ENCODE results near the gene TMEM120B. TPM values are rescaled to one million over a fixed set of nuclear protein-coding genes. Genes with fewer than 3 reads are reported as not detected.

Gene TMEM120B
- polyA plus RNA-seq, 1 donor from 2014 or later: 9.8 TPM

GRCh38 chr12:121822393-121823100, 110.0 kb downstream of the TMEM120B start:
- Histone ChIP-seq H2AFZ (ENCODE audit: low read depth, low read length) (no peak overlapping the region), H3K36me3 (ENCODE audit: insufficient read depth, low read length) (no peaks in the 10 kb centered on the region)

DNA sequence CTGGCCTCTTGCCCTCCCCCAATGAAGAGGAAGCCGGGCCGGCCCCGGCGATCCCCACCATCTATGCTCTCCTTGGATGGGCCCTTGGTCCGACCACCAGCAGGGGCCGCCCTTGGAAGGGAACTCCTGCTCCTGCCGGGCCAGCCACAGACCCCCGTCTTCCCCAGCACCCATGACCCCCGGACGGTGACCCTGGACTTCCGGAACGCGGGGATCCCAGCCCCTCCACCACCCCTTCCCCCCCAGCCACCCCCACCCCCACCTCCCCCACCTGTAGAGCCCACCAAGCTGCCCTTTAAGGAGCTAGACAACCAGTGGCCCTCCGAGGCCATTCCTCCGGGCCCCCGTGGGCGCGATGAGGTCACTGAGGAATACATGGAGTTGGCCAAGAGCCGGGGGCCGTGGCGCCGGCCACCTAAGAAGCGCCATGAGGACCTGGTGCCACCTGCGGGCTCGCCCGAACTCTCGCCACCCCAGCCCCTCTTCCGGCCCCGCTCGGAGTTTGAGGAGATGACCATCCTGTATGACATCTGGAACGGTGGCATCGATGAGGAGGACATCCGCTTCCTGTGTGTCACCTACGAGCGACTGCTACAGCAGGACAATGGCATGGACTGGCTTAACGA, 110.7 kb downstream of the TMEM120B start:
- no peak for TF ChIP-seq RAD21 (conservative IDR thresholded peaks at IDR 0.05)
- TF ChIP-seq SMC3 (conservative IDR thresholded peaks at IDR 0.05; ENCODE audit: poor library complexity): no peak
- Histone ChIP-seq H3K9ac (ENCODE audit: low read length) (no peak overlapping the region), H3K36me3 (ENCODE audit: insufficient read depth, low read length) (no peaks in the 10 kb centered on the region)

More at GRCh38 chr12:121822393-121823100, 110.0 kb downstream of the TMEM120B start:
- Histone ChIP-seq H3K27me3 (ENCODE audit: insufficient read depth, low read depth, low read length) (no peaks in the 10 kb centered on the region), H4K20me1 (ENCODE audit: insufficient read depth) (no peaks in the 10 kb centered on the region), H3K4me2 (ENCODE audit: low read length) (no peak overlapping the region), H3K9me2 (ENCODE audit: insufficient read depth, low read length) (no peaks in the 10 kb centered on the region), H3K9me3 (ENCODE audit: low read length) (no peaks in the 10 kb centered on the region), H3K9ac (ENCODE audit: low read length) (no peak overlapping the region), H3F3A (ENCODE audit: insufficient read depth, low read length, poor library complexity, severe bottlenecking) (no peaks in the 10 kb centered on the region), H3K4me3 (ENCODE audit: low read length) (no peak overlapping the region), H3K27ac (ENCODE audit: low read length) (no peak overlapping the region), H3K79me2 (replicated peaks; ENCODE audit: insufficient read depth, low read length) (no peaks in the 10 kb centered on the region)
- TF ChIP-seq RAD21 (conservative IDR thresholded peaks at IDR 0.05) (no peak), MXI1 (conservative IDR thresholded peaks at IDR 0.05; ENCODE audit: poor library complexity, severe bottlenecking) (no peak), SMC3 (conservative IDR thresholded peaks at IDR 0.05; ENCODE audit: poor library complexity) (no peak), EP300 (conservative IDR thresholded peaks at IDR 0.05; ENCODE audit: poor library complexity, severe bottlenecking) (no peak), CTCF (IDR thresholded peaks at IDR 0.05; ENCODE audit: poor library complexity, severe bottlenecking) (no peak), TAF1 (IDR thresholded peaks at IDR 0.05; ENCODE audit: low read depth) (no peak), POLR2AphosphoS5 (IDR thresholded peaks at IDR 0.05) (no peak), EZH2 (IDR thresholded peaks at IDR 0.05; ENCODE audit: borderline replicate concordance, insufficient read depth, low read length, poor library complexity, severe bottlenecking) (no peak)
- TF ChIP-seq, protein P1, sequence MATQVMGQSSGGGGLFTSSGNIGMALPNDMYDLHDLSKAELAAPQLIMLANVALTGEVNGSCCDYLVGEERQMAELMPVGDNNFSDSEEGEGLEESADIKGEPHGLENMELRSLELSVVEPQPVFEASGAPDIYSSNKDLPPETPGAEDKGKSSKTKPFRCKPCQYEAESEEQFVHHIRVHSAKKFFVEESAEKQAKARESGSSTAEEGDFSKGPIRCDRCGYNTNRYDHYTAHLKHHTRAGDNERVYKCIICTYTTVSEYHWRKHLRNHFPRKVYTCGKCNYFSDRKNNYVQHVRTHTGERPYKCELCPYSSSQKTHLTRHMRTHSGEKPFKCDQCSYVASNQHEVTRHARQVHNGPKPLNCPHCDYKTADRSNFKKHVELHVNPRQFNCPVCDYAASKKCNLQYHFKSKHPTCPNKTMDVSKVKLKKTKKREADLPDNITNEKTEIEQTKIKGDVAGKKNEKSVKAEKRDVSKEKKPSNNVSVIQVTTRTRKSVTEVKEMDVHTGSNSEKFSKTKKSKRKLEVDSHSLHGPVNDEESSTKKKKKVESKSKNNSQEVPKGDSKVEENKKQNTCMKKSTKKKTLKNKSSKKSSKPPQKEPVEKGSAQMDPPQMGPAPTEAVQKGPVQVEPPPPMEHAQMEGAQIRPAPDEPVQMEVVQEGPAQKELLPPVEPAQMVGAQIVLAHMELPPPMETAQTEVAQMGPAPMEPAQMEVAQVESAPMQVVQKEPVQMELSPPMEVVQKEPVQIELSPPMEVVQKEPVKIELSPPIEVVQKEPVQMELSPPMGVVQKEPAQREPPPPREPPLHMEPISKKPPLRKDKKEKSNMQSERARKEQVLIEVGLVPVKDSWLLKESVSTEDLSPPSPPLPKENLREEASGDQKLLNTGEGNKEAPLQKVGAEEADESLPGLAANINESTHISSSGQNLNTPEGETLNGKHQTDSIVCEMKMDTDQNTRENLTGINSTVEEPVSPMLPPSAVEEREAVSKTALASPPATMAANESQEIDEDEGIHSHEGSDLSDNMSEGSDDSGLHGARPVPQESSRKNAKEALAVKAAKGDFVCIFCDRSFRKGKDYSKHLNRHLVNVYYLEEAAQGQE (IDR thresholded peaks at IDR 0.05; ENCODE audit: borderline replicate concordance): no peak

More for the DNA sequence above, 110.7 kb downstream of the TMEM120B start:
- Histone ChIP-seq H3K27ac (ENCODE audit: low read length) (no peak overlapping the region), H3F3A (ENCODE audit: insufficient read depth, low read length, poor library complexity, severe bottlenecking) (no peaks in the 10 kb centered on the region), H3K9me2 (ENCODE audit: insufficient read depth, low read length) (no peaks in the 10 kb centered on the region), H3K79me2 (replicated peaks; ENCODE audit: insufficient read depth, low read length) (no peaks in the 10 kb centered on the region), H3K4me2 (ENCODE audit: low read length) (no peak overlapping the region), H4K20me1 (ENCODE audit: insufficient read depth) (no peaks in the 10 kb centered on the region), H2AFZ (ENCODE audit: low read depth, low read length) (no peak overlapping the region), H3K9me3 (ENCODE audit: low read length) (no peaks in the 10 kb centered on the region), H3K27me3 (ENCODE audit: insufficient read depth, low read depth, low read length) (no peaks in the 10 kb centered on the region), H3K4me3 (ENCODE audit: low read length) (no peak overlapping the region)
